ENCODE data around the gene ACVR2A. TPM values are rescaled to one million over a fixed set of nuclear protein-coding genes. Genes with fewer than 3 reads are reported as not detected.

Gene ACVR2A
- total and polyA plus RNA-seq, 2 of the 4 experiments (the other 2 are of a cell fraction): 1.8 to 6.8 TPM

GRCh38 chr2:147968571-147968970 lies 123.7 kb downstream of the ACVR2A start:
- DNase-seq (no peak), ATAC-seq (ENCODE audit: low read depth) (no peak)
- Histone ChIP-seq H3K79me1 (ENCODE audit: low read depth in 1 of 2, low read length in 2 of 2) (peaks cover 1 to 2% of the 10 kb centered on the region in 2 experiments; a peak in 2 of 4 replicates), H3K4ac (ENCODE audit: low read depth, low read length) (no peak overlapping the region), H2AFZ (replicated peaks; ENCODE audit: low read length, poor library complexity) (no peak overlapping the region), H3K18ac (ENCODE audit: low read depth, low read length) (no peak overlapping the region), H2BK5ac (ENCODE audit: low read depth, low read length, poor library complexity, severe bottlenecking) (no peak overlapping the region), H3K36me3 (ENCODE audit: control insufficient read depth, insufficient read depth, low read length) (no peaks in the 10 kb centered on the region), H3K27ac (ENCODE audit: insufficient read depth, low read length) (no peak overlapping the region), H3K9me3 (ENCODE audit: control insufficient read depth, insufficient read depth, low read length) (no peaks in the 10 kb centered on the region), H2BK120ac (ENCODE audit: low read depth, low read length) (no peak overlapping the region), H3K4me2 (ENCODE audit: low read depth, low read length) (no peak overlapping the region), H3K9me1 (ENCODE audit: insufficient read depth, low read length) (no peaks in the 10 kb centered on the region), H3K56ac (ENCODE audit: extremely low read depth, insufficient read depth, low read length) (no peak overlapping the region), H3K27me3 (ENCODE audit: control insufficient read depth, insufficient read depth, low read length) (no peaks in the 10 kb centered on the region), H2AK5ac (ENCODE audit: low read depth, low read length) (no peak overlapping the region), H2AK9ac (replicated peaks; ENCODE audit: low read depth, low read length, poor library complexity) (no peak overlapping the region), H3K4me3 (ENCODE audit: insufficient read depth, low read depth, low read length) (no peak overlapping the region), H3K4me1 (ENCODE audit: control insufficient read depth, insufficient read depth, low read length) (no peaks in the 10 kb centered on the region), H4K91ac (ENCODE audit: insufficient read depth, low read depth, low read length) (no peak overlapping the region), H2BK20ac (ENCODE audit: low read depth, low read length) (no peak overlapping the region), H2BK15ac (ENCODE audit: low read depth, low read length) (no peak overlapping the region), H3K23ac (ENCODE audit: low read depth, low read length) (no peak overlapping the region), H3K9ac (ENCODE audit: low read depth, low read length) (no peak overlapping the region), H4K8ac (ENCODE audit: low read depth in 2 of 2, low read length in 2 of 2) (no peak overlapping the region), H3K14ac (replicated peaks; ENCODE audit: low read depth, low read length) (no peak overlapping the region), H4K5ac (ENCODE audit: low read depth, low read length) (no peak overlapping the region), H4K20me1 (ENCODE audit: insufficient read depth, low read length) (no peaks in the 10 kb centered on the region)
- no peak for TF ChIP-seq POLR2A (IDR thresholded peaks at IDR 0.05; ENCODE audit: low read depth, low read length)
- no peak for TF ChIP-seq CHD1 (IDR thresholded peaks at IDR 0.05; ENCODE audit: low read depth, low read length)
- no peak for TF ChIP-seq SMC3 (IDR thresholded peaks at IDR 0.05; ENCODE audit: low read depth, low read length)
- no peak for TF ChIP-seq ELK1 (IDR thresholded peaks at IDR 0.05; ENCODE audit: borderline replicate concordance, low read depth, low read length)
- TF ChIP-seq CTCF (conservative IDR thresholded peaks at IDR 0.05; ENCODE audit: low read depth, low read length): no peak
- no peak for TF ChIP-seq MAFK (IDR thresholded peaks at IDR 0.05; ENCODE audit: low read depth, low read length)
- TF ChIP-seq USF2 (IDR thresholded peaks at IDR 0.05; ENCODE audit: low read depth, low read length): no peak
- no peak for TF ChIP-seq BHLHE40 (IDR thresholded peaks at IDR 0.05; ENCODE audit: low read depth, low read length)
- no peak for TF ChIP-seq MXI1 (IDR thresholded peaks at IDR 0.05; ENCODE audit: borderline replicate concordance, low read depth, low read length)
- TF ChIP-seq NFE2L2 (IDR thresholded peaks at IDR 0.05; ENCODE audit: low read depth, low read length): no peak
- TF ChIP-seq RFX5 (IDR thresholded peaks at IDR 0.05; ENCODE audit: low read depth, low read length): no peak
- dilution Hi-C loops (cut with HindIII; ENCODE audit: low sequenced_read_pairs, unreplicated experiment) (no loop called here), in situ Hi-C loops (cut with MboI; ENCODE audit: low sequenced_read_pairs) (loop anchor here (25.0 kb wide), 1 partner anchor 1594 kb away; no protein-coding TSS in a partner anchor), intact Hi-C loops (cut with micrococcal nuclease) (no loop called here)
- CTCF ChIA-PET: interaction anchor here (0.6 kb wide), 1 partner anchor 1484 kb away, joined by 3 read pairs; no protein-coding TSS in a partner anchor
- WGBS, 2 experiments (ENCODE audit: extremely low coverage in 2 of 2, insufficient read length in 1 of 2): no CpG with 5 or more reads among the region's 2 CpGs
- no TSS peak for BruUV-seq (replicated peaks)
- POLR2A ChIA-PET (ENCODE audit: unreplicated experiment): no interaction called here
